Activated CD4-positive, alpha-beta T cell treated with anti-CD3 and anti-CD28 coated beads, Interleukin-2, amount 10 ng/mL, durations not matched to agents 24 days and 14 days (primary cell): ENCODE data around the gene SERPINB5. TPM values are rescaled to one million over a fixed set of nuclear protein-coding genes. Genes with fewer than 3 reads are reported as not detected.

ENCODE experiments used
- DNase-seq: peaks from one replicate; pipeline ENCODE4 v3.0.0; 2022
- H3K27ac Mint-ChIP-seq: one replicate; pipeline ENCODE4 v1.8.0; 2022; ENCODE audit warnings: mild to moderate bottlenecking, mixed read lengths
- H3K27me3 Mint-ChIP-seq: one replicate; pipeline ENCODE4 v1.8.0; 2022; ENCODE audit warnings: mixed read lengths
- H3K36me3 Mint-ChIP-seq: one replicate; pipeline ENCODE4 v1.8.0; 2022; ENCODE audit warnings: low read depth, mild to moderate bottlenecking, mixed read lengths
- H3K4me1 Mint-ChIP-seq: one replicate; pipeline ENCODE4 v1.8.0; 2021; ENCODE audit warnings: mixed read lengths
- H3K4me3 Mint-ChIP-seq: one replicate; pipeline ENCODE4 v1.8.0; 2022; ENCODE audit warnings: mild to moderate bottlenecking, moderate library complexity, mixed read lengths
- H3K9me3 Mint-ChIP-seq: one replicate; pipeline ENCODE4 v1.8.0; 2021; ENCODE audit warnings: mixed read lengths
- intact Hi-C: fragments of 100-400 bp; cut with micrococcal nuclease; formaldehyde crosslinking; loops from one replicate; pipeline ENCODE4 v1.15.1; 2023
- total RNA-seq: library from RNA; stranded (reverse); gene quantifications from 2 replicates; pipeline ENCODE4 v1.2.3, GENCODE V29; 2022

SERPINB5 gene
- total RNA-seq, 1 donor from 2014 or later = not detected

DNA sequence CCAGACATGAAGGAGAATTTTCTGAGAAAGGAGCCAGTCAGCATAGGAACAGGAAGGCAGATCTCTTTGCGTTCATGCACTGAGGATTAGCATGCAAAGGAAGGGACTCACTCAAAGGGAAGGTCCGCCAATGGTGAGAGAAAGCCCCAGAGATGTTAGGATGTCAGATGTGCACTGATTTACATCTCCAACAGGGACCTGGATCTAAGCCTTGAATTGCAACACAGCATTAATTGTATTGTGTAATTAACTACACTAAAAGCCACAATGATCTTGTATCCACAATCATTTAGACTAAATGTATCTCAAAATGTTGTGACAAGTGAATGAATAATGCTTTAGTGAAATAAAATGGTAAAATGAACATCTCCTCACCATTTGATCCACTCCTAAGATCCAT lies 4.2 kb downstream of the SERPINB5 start:
- Mint-ChIP-seq H3K27me3 (peaks cover 26% of the 10 kb centered on the region), H3K27ac (no peak overlapping the region), H3K4me1 (no peaks in the 10 kb centered on the region), H3K4me3 (no peak overlapping the region), H3K9me3 (no peaks in the 10 kb centered on the region), H3K36me3 (no peaks in the 10 kb centered on the region)
- intact Hi-C loops = no loop called here
- DNase-seq = no peak

DNA sequence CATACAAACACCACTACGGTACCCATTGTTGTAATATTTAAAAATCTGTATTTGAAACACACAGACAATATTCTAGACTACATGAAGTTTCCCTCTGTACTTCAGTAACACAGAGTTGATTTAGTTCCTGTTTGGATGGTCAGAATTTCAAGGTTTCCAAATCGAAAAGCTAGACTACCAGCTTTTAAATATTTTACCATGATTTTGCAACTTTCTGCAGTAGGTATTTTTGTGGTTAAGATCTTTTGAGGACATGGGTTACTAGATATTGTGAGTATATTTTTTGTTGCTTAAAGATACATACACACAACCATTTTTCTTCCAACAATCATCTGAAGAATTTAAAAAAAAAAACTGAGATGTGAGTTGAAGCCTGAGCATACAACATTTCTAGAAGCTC lies 10.9 kb downstream of the SERPINB5 start:
- H3K27ac Mint-ChIP-seq = no peak overlapping the region
- H3K4me1 Mint-ChIP-seq = no peaks in the 10 kb centered on the region
- intact Hi-C loops = no loop called here
- no peaks in the 10 kb centered on the region for H3K36me3 Mint-ChIP-seq
- DNase-seq = no peak
- no peak overlapping the region for H3K4me3 Mint-ChIP-seq
- no peaks in the 10 kb centered on the region for H3K9me3 Mint-ChIP-seq
- H3K27me3 Mint-ChIP-seq = peaks cover 32% of the 10 kb centered on the region

DNA sequence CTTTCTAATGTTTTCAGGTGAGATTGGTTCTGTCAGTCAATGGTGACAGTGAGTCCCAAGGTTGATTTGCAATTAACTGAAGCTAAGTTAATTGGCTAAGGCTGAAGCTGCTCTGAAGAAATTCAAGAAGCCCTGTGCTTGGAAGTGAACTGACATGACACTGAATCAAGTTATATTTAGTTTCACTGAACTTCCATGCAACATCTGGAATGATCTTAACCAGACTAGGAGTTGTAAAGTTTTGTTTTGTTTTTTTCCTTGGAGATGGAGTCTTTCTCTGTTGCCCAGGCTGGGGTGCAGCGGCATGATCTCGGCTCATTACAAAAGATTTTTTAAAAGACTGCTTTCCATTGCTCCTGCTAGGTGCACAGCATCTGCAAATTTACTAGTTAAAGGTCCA lies 11.4 kb downstream of the SERPINB5 start:
- intact Hi-C loops = no loop called here
- no peak overlapping the region for H3K27ac Mint-ChIP-seq

DNA sequence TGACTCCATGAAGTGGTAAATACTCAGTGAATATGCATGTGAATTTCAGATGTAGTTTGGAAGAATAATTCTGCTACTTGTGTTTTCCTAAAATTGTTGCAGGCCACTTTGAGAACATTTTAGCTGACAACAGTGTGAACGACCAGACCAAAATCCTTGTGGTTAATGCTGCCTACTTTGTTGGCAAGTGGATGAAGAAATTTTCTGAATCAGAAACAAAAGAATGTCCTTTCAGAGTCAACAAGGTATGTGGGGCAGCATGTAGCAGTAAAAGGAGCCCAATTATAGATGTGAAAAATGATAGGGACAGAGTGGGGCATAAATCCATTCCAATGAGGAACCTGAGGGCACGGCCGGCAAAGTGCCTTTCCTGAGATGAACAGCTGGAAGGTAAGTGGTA lies 16.1 kb downstream of the SERPINB5 start:
- H3K4me1 Mint-ChIP-seq = no peaks in the 10 kb centered on the region
- intact Hi-C loops = no loop called here
- H3K4me3 Mint-ChIP-seq = no peak overlapping the region
- H3K9me3 Mint-ChIP-seq = no peaks in the 10 kb centered on the region
- H3K27me3 Mint-ChIP-seq = peaks cover 29% of the 10 kb centered on the region
- no peaks in the 10 kb centered on the region for H3K36me3 Mint-ChIP-seq
- H3K27ac Mint-ChIP-seq = no peak overlapping the region
- no peak for DNase-seq

More for the DNA sequence above, 11.4 kb downstream of the SERPINB5 start:
- Mint-ChIP-seq H3K4me1 (no peaks in the 10 kb centered on the region), H3K36me3 (no peaks in the 10 kb centered on the region), H3K4me3 (no peak overlapping the region), H3K27me3 (peaks cover 36% of the 10 kb centered on the region), H3K9me3 (no peaks in the 10 kb centered on the region)
- no peak for DNase-seq

DNA sequence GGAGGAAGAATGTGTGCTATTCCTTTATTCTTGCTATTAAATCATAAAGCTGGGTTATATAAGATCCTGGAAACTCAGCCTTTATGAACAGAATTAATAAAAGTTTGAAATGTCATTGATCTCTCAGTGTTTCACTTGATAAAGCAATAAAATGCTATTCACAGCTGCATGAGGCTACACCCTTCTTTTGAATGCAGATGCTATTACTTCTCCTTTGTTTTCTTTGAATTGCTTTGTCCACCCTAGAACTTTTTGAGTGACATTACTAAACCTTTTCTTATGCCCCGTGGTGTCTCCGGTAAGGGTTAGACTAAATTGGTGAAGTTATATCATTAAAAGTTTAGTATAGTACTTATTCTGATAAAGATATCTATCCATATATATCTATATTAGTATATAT lies 18.9 kb downstream of the SERPINB5 start:
- Mint-ChIP-seq H3K36me3 (no peaks in the 10 kb centered on the region), H3K4me3 (no peak overlapping the region), H3K4me1 (no peaks in the 10 kb centered on the region), H3K27me3 (peaks cover 19% of the 10 kb centered on the region), H3K9me3 (no peaks in the 10 kb centered on the region), H3K27ac (no peak overlapping the region)
- no peak for DNase-seq
- intact Hi-C loops = no loop called here

DNA sequence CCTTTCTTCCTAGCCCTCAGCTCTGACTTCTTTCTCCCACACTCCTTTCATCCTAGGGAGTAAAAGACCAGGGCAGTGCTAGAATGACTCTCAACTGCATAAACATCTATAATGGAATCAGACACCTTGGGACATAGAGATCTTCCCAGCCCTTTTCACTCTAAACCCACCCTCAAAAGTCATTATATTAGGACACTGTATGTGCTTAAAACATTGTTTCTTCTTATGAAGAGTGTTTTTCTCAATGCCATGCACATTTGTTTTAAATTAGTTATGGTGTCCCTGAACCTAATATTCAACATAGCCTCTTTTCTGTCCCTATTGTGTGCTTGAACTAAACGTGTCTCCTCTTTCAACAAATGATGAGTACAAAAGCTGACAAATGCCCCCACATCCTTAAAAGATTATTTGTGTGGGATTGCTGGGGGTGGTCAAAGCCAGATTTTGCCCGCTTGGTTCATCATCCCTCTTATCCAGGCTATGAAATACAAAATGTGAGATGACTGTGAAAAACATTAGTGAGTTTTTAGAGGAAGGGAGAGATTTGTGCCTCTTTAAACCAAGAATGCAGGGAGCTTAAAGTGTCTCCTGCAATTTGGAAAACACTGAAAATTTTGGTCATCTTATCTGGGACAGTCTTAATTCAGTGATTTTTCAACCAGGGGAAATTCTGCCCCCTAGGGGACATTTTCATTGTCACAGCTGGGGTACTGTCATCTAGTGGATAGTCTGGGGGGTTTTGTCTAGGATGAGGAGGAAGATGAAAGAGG lies 29.0 kb downstream of the SERPINB5 start:
- H3K27ac Mint-ChIP-seq = no peak overlapping the region
- no peak overlapping the region for H3K4me3 Mint-ChIP-seq
- peaks cover 25% of the 10 kb centered on the region for H3K27me3 Mint-ChIP-seq
- peak; percentile 75 for DNase-seq
- peaks cover 2% of the 10 kb centered on the region for H3K4me1 Mint-ChIP-seq
- H3K9me3 Mint-ChIP-seq = no peaks in the 10 kb centered on the region
- intact Hi-C loops = no loop called here
- H3K36me3 Mint-ChIP-seq = no peaks in the 10 kb centered on the region

DNA sequence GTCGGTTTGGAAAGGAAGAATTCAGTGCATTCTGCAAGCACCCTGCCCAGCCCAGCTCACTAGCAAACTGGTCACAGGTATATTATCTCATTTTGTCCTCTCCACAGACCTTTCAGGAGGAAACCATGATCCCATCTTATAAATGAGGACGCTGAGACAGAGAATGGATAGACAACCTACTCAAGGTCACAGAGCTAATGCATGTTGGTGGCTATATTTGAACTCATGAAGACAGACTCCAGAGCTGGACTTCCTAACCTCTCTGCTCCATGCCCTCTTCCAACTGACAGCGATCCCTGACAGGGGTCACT lies 29.5 kb downstream of the SERPINB5 start:
- DNase-seq = no peak
- Mint-ChIP-seq H3K36me3 (no peaks in the 10 kb centered on the region), H3K27ac (no peak overlapping the region), H3K4me3 (no peak overlapping the region), H3K4me1 (peaks cover 2% of the 10 kb centered on the region), H3K9me3 (no peaks in the 10 kb centered on the region), H3K27me3 (peaks cover 27% of the 10 kb centered on the region)
- intact Hi-C loops = no loop called here

DNA sequence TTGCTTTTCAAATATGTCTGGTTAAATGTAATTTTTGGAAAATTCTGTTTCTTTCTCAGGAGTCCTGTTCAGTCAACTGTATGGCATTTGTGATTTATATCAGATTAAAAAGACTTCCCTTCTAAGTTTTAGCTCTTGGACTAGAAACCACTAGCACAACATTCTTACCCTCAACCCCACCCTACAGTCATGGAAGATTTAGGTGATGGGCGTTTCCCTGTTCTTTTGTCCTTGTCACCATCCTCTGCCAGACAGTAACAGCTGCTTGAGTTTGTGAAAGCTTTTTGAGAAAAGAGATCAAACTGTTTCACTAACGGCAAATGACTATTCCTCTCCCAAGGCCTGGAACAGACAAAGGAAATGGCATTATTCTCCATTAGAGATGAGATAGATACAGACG lies 31.8 kb downstream of the SERPINB5 start:
- intact Hi-C loops = no loop called here
- H3K27ac Mint-ChIP-seq = no peak overlapping the region
- no peak for DNase-seq
- H3K36me3 Mint-ChIP-seq = no peaks in the 10 kb centered on the region
- H3K9me3 Mint-ChIP-seq = no peaks in the 10 kb centered on the region
- H3K27me3 Mint-ChIP-seq = peaks cover 33% of the 10 kb centered on the region
- H3K4me3 Mint-ChIP-seq = no peak overlapping the region
- H3K4me1 Mint-ChIP-seq = peaks cover 2% of the 10 kb centered on the region

DNA sequence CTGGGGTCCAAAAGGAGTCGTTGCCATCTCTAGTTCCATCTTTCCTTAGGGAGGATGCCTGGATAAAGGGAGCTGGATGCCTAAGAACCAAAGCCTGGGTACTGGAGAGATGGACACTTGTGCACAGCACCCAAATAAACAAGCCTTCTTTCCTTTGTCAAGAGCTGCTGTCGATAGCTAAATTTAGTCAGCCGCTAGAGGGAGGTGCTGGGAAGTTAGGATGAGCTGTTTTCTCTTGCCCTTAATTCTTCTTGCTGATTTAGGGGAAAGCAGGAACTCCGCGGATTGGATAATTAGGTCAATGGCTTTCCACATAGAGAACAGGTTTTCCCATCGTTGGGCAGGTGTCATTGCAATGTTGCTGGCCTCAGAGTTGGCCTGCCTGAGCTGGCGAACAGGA lies 34.5 kb downstream of the SERPINB5 start:
- Mint-ChIP-seq H3K4me3 (no peak overlapping the region), H3K9me3 (no peaks in the 10 kb centered on the region), H3K4me1 (peaks cover 2% of the 10 kb centered on the region), H3K27me3 (peaks cover 30% of the 10 kb centered on the region), H3K36me3 (no peaks in the 10 kb centered on the region), H3K27ac (no peak overlapping the region)
- intact Hi-C loops = no loop called here
- peak; percentile 62 for DNase-seq

DNA sequence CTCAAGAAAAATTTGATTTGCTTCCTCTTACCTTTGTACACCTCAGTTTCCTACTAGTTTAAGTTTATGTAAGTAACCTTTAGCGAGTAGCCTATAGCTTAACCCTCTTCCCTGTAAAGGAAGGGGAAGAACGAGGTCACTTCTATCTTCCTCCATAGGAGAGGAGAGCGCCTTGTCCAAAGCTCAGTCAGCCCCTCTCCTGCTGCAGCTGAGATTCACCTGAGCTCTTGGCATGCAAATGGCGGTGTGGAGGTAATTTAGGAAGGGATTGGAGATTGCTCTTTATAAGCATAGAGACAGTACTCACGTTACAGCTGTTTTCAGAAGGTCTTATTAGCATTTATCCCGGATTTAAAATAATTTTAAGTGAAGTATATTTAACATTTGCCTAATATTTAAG lies 37.6 kb downstream of the SERPINB5 start:
- no peak for DNase-seq
- intact Hi-C loops = no loop called here
- no peaks in the 10 kb centered on the region for H3K36me3 Mint-ChIP-seq
- no peaks in the 10 kb centered on the region for H3K9me3 Mint-ChIP-seq
- peaks cover 23% of the 10 kb centered on the region for H3K27me3 Mint-ChIP-seq
- no peaks in the 10 kb centered on the region for H3K4me1 Mint-ChIP-seq
- no peak overlapping the region for H3K27ac Mint-ChIP-seq
- H3K4me3 Mint-ChIP-seq = no peak overlapping the region

DNA sequence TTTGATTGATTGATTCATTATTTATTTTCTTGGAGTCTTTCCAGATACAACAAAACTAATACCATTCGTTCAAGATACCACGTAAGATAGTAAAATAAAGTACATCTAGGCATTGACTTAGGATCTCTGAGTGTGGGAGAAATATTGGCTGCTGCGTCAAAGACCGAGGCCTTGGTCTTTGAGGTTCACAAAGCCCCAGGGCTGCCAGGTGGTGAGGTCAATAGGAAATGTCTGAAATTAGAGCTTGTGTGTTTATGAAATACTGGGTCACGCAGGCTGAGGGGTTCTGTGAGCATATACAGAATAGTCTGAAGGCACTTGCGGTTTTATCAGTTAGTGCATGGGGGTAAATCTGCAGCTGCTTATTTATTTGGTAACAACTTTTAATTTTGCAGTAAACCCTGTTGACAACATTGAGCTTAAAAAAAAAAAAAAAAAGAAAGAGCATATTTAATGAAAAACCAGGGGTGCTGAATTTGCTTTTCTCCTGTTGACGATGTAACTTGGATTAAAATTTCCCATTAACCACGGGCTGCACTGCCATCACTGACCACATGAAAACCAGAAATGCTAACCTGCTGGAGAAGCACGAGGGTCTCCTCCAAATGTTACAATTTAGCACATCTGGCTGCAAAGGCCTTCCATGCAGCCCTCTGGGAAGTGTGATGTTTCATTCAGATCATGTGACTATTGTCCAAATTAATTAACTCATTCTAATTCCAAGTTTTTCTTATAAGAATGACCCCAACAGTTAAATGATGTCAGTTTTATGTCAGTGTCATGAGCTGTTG lies 38.3 kb downstream of the SERPINB5 start:
- DNase-seq = no peak
- Mint-ChIP-seq H3K9me3 (no peaks in the 10 kb centered on the region), H3K4me1 (no peaks in the 10 kb centered on the region), H3K27ac (no peak overlapping the region), H3K4me3 (no peak overlapping the region), H3K27me3 (peaks cover 24% of the 10 kb centered on the region), H3K36me3 (no peaks in the 10 kb centered on the region)
- intact Hi-C loops = loop anchor here (5.0 kb wide), 1 partner anchor 477 kb away; no protein-coding TSS in a partner anchor

DNA sequence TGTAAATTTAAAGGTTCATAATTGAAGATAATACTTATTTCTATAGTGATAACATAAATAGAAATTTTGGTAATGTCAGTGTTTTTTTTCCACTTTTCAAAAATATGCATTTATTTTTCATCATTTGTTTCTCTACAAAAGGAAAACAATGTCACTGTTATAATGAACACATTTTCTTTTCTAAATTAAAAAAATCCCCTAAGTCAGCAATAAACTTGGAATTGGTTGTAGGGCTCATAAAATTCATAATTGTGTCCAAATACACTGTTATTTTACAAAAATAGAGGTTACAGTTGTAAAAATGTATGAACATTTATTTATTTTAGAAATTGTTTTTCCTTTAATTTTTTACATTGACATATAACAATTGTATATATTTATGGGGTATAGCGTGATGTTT lies 39.0 kb downstream of the SERPINB5 start:
- H3K9me3 Mint-ChIP-seq = no peaks in the 10 kb centered on the region
- H3K27ac Mint-ChIP-seq = no peak overlapping the region
- intact Hi-C loops = loop anchor here (5.0 kb wide), 1 partner anchor 476 kb away; no protein-coding TSS in a partner anchor

DNA sequence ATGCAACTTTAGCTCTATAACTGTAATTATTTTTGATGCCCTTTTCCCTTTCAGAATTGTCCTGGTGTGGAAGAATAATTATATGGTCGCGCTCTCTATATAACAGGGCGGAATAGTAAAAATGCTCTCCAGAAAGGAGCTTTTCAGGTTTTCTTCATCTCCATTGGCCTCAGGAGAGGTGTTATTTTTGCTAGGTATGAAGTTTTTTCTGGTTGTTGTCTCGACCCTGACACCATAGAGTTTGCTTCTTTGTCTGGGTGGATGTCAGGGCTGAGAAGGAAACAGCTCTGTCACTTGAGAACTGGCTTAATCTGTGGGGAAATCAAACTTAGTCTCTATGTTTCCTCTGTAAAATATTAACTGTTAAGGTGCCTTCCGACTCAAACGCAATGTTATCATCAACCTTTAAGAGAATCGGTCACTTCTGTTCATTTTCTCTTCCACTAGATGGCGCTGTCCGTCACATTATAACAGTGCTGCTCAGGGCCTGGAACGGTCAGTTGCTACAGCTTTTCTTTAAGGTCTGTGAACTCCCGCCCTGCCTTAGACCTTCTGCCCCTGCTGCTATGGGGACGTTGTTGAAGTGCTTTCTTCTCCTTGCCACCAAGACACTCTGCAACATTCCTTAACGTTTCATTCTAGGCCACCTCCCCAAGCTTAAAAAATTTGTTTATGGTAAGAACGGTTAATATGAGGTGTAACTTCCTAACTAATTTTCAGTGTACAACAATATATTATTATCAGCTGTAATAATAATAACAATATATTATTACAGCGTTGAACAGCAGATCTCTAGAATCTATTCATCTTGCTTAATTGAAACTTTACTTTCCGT lies 41.6 kb downstream of the SERPINB5 start:
- no peak overlapping the region for H3K4me3 Mint-ChIP-seq
- H3K36me3 Mint-ChIP-seq = no peaks in the 10 kb centered on the region
- H3K27ac Mint-ChIP-seq = no peak overlapping the region
- intact Hi-C loops = loop anchor here (1.0 to 5.0 kb wide), 5 partner anchors 60 to 474 kb away; no protein-coding TSS in a partner anchor
- H3K27me3 Mint-ChIP-seq = peaks cover 34% of the 10 kb centered on the region
- no peaks in the 10 kb centered on the region for H3K4me1 Mint-ChIP-seq
- DNase-seq = peak; percentile 88
- H3K9me3 Mint-ChIP-seq = no peaks in the 10 kb centered on the region

More for the DNA sequence above, 39.0 kb downstream of the SERPINB5 start:
- Mint-ChIP-seq H3K36me3 (no peaks in the 10 kb centered on the region), H3K27me3 (peaks cover 27% of the 10 kb centered on the region), H3K4me1 (no peaks in the 10 kb centered on the region), H3K4me3 (no peak overlapping the region)
- DNase-seq = no peak
